22Rv1 (cell line): Measurements from ENCODE around the gene PRR15L.

ENCODE experiments used
- ZFX ChIP-seq: fragments of 450-650 bp; IDR thresholded peaks from 2 replicates; pipeline ENCODE4 v1.6.1; 2017; ENCODE audit warnings: antibody characterized with exemption, borderline replicate concordance
- TF ChIP-seq, protein P1 (sequence below): fragments of 450-650 bp; IDR thresholded peaks from 2 replicates; pipeline ENCODE4 v1.5.1; 2017; ENCODE audit warnings: mild to moderate bottlenecking

DNA sequence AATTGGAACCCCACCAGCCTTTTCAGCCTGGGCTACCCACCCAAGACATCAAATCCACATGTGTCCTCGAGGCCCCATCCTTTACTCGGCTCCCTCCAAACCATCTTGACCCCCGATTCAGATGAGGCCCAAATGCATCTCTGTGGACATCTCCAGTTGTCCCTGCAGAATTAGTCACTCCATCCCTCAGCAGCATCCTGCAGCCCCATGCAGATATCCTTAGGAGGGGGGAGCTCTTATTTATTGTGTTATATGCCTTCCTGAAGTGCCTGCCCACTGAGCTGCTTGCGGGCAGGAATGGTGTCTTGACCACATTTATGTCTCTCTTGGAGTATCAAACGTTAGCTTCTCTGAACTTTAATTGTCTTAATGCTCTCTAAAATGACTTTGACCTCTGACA, 28.8 kb upstream of the PRR15L start:
- TF ChIP-seq, protein P1, sequence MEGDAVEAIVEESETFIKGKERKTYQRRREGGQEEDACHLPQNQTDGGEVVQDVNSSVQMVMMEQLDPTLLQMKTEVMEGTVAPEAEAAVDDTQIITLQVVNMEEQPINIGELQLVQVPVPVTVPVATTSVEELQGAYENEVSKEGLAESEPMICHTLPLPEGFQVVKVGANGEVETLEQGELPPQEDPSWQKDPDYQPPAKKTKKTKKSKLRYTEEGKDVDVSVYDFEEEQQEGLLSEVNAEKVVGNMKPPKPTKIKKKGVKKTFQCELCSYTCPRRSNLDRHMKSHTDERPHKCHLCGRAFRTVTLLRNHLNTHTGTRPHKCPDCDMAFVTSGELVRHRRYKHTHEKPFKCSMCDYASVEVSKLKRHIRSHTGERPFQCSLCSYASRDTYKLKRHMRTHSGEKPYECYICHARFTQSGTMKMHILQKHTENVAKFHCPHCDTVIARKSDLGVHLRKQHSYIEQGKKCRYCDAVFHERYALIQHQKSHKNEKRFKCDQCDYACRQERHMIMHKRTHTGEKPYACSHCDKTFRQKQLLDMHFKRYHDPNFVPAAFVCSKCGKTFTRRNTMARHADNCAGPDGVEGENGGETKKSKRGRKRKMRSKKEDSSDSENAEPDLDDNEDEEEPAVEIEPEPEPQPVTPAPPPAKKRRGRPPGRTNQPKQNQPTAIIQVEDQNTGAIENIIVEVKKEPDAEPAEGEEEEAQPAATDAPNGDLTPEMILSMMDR, result no peak
- TF ChIP-seq ZFX, result no peak
